K562 (cell line): ENCODE measurements around the gene TAF3. TPM values are rescaled to one million over a fixed set of nuclear protein-coding genes. Genes with fewer than 3 reads are reported as not detected.

ENCODE experiments used
- GTF3C2 ChIP-seq: IDR thresholded peaks from 3 replicates; pipeline ENCODE4 v1.6.1; 2011; ENCODE audit warnings: borderline replicate concordance, mild to moderate bottlenecking, moderate library complexity; ENCODE audit not compliant: insufficient read length; ENCODE audit errors: extremely low read depth
- MTF1 ChIP-seq: fragments of 250-450 bp; sonication (Bioruptor Pico); IDR thresholded peaks from 2 replicates; pipeline ENCODE4 v1.9.0; 2021; ENCODE audit warnings: moderate library complexity, mild to moderate bottlenecking, inconsistent platforms, borderline replicate concordance
- SFPQ ChIP-seq: fragments of 200-400 bp; formaldehyde crosslinking; IDR thresholded peaks from 2 replicates; pipeline ENCODE4 v1.6.1; 2017; ENCODE audit warnings: mild to moderate bottlenecking, low read depth, low read length, moderate library complexity
- TSC22D4 ChIP-seq: fragments of 450-650 bp; IDR thresholded peaks from 2 replicates; pipeline ENCODE4 v1.6.1; 2016; ENCODE audit warnings: missing genetic modification characterization, missing biosample characterization, control low read depth
- polyA plus RNA-seq, 8 experiments: library from polyadenylated mRNA; depleted of rRNA in 4 of 8; stranded (reverse) in 5 of 8; unstranded in 3 of 8; fragments of >200 nt; fragmentation: Nextera tagmentation in 2 of 8; fragmentation: Illumina TruSeq in 1 of 8; extraction: Ambion mirVana in 2 of 8; extraction: Trizol in 1 of 8; gene quantifications; 2 replicates each; pipeline versions ENCODE4 v1.2.1 to v1.2.3, GENCODE V29; 2011 to 2014; ENCODE audit warnings: inconsistent platforms in 1 of 8, missing spikeins in 1 of 8
- total RNA-seq, 7 experiments: library from RNA; depleted of rRNA in 6 of 7; stranded (reverse); fragments of >200 nt in 6 of 7; fragmentation: Illumina TruSeq in 2 of 7; extraction: Trizol in 2 of 7; gene quantifications; 2 replicates each; pipeline versions ENCODE4 v1.2.1 to v1.2.3, GENCODE V29; 2011 to 2021; ENCODE audit warnings: low replicate concordance in 1 of 7

TAF3 gene
- total and polyA plus RNA-seq, 9 of the 15 experiments (the other 6 are each of a cell fraction or from before 2014, with no cell fraction given): 1.5 to 9.9 (median 4.1) TPM

- TF ChIP-seq GTF3C2: no peak
- no peak for TF ChIP-seq MTF1
- TF ChIP-seq TSC22D4 (tag): no peak
- no peak for TF ChIP-seq SFPQ
These were observed 235.9 kb downstream of the TAF3 start (continued) for GRCh38 chr10:8054244-8054493.
